HCT116 (cell line): ENCODE measurements around the gene ALDH5A1. TPM values are rescaled to one million over a fixed set of nuclear protein-coding genes. Genes with fewer than 3 reads are reported as not detected.

Source experiments
- ATAC-seq: fragments of 200-7000 bp; cut with Tn5 transposase; 2 replicates; pipeline ENCODE4 v1.9.1; 2020; ENCODE audit warnings: mild to moderate bottlenecking, moderate library complexity
- BruUV-seq: library from RNA; stranded (reverse); fragments of 400-500 nt; replicated peaks from 2 replicates; lab custom pipeline; 2021; lab: Mats Ljungman, UMichigan
- CTCF ChIA-PET: fragments of 300-600 bp; sonication (Branson Sonifier 250); formaldehyde crosslinking; loops from one replicate; lab custom pipeline; 2021; ENCODE audit warnings: antibody characterized with exemption; lab: Charles Lee
- POLR2A ChIA-PET: fragments of 300-600, 350-600 bp; sonication (Branson Sonifier 250); formaldehyde crosslinking; loops from one replicate; lab custom pipeline; 2021; ENCODE audit warnings: antibody characterized with exemption; lab: Charles Lee
- RAD21 ChIA-PET, 2 experiments: fragments of 300-600 bp; sonication (Branson Sonifier 250); formaldehyde crosslinking; loops; one replicate each; lab custom pipeline; 2023; ENCODE audit warnings: low total read pairs in 2 of 2; ENCODE audit not compliant: uncharacterized antibody in 2 of 2, unreplicated experiment in 2 of 2, low non-redundant PET in 1 of 2; lab: Charles Lee
- DNase-seq: peaks from one replicate; pipeline ENCODE4 v3.0.0-alpha.2; 2010; ENCODE audit warnings: low read depth, low spot score
- H2AFZ ChIP-seq: fragments of 200-600 bp; shearing (Covaris generic), sonication (generic); 2 replicates; pipeline ENCODE4 v1.6.1; 2017; ENCODE audit warnings: low read depth, mixed run types, mixed read lengths, antibody characterized with exemption, low read length; ENCODE audit not compliant: poor library complexity, severe bottlenecking
- H3K27ac ChIP-seq: 2 replicates; pipeline ENCODE4 v1.5.1; 2012; ENCODE audit warnings: low read depth, low read length
- H3K27me3 ChIP-seq: fragments of 200-600 bp; sonication (generic); 2 replicates; pipeline ENCODE4 v1.6.1; 2016; ENCODE audit warnings: mixed run types, low read length, mixed read lengths; ENCODE audit not compliant: insufficient read depth
- H3K36me3 ChIP-seq, 2 experiments: fragments of 200-500 bp in 1 of 2; fragments of 200-600 bp in 1 of 2; sonication (Bioruptor generic) in 1 of 2; sonication (generic) in 1 of 2; 2 replicates each; pipeline versions ENCODE4 v1.5.1 to v1.6.1; 2014 to 2016; ENCODE audit warnings: low read length in 2 of 2, inconsistent platforms in 1 of 2, mixed read lengths in 1 of 2, mixed run types in 1 of 2; ENCODE audit not compliant: insufficient read depth in 2 of 2, control insufficient read depth in 1 of 2
- H3K4me1 ChIP-seq, 2 experiments: fragments of 200-600 bp in 1 of 2; sonication (generic) in 1 of 2; 2 replicates each; pipeline versions ENCODE4 v1.5.1 to v1.6.1; 2012 to 2017; ENCODE audit warnings: low read length in 2 of 2, inconsistent platforms in 1 of 2, mild to moderate bottlenecking in 1 of 2, mixed read lengths in 1 of 2, mixed run types in 1 of 2, moderate library complexity in 1 of 2; ENCODE audit not compliant: insufficient read depth in 2 of 2, control insufficient read depth in 1 of 2
- H3K4me2 ChIP-seq: fragments of 200-600 bp; sonication (generic); 2 replicates; pipeline ENCODE4 v1.6.1; 2017; ENCODE audit warnings: mixed run types, low read length, mixed read lengths
- H3K4me3 ChIP-seq, 2 experiments: fragments of 200-600 bp in 1 of 2; sonication (generic) in 1 of 2; replicated peaks in 1 of 2; 2 replicates each; pipeline ENCODE4 v1.5.1; 2011 to 2016; ENCODE audit warnings: low read length in 2 of 2, control low read depth in 1 of 2, low read depth in 1 of 2, mild to moderate bottlenecking in 1 of 2, mixed read lengths in 1 of 2, mixed run types in 1 of 2
- H3K79me2 ChIP-seq: fragments of 200-600 bp; sonication (generic); 2 replicates; pipeline ENCODE4 v1.6.1; 2017; ENCODE audit warnings: mild to moderate bottlenecking, mixed run types, low read length, moderate library complexity, mixed read lengths; ENCODE audit not compliant: insufficient read depth
- H3K9ac ChIP-seq: fragments of 200-600 bp; sonication (generic); 2 replicates; pipeline ENCODE4 v1.6.1; 2016; ENCODE audit warnings: low read length, mixed read lengths
- H3K9me2 ChIP-seq: fragments of 200-600 bp; sonication (generic), shearing (Covaris generic); 2 replicates; pipeline ENCODE4 v1.6.1; 2017; ENCODE audit warnings: mixed run types, mild to moderate bottlenecking, moderate library complexity; ENCODE audit not compliant: insufficient read depth
- H3K9me3 ChIP-seq, 2 experiments: fragments of 200-500 bp in 1 of 2; fragments of 200-600 bp in 1 of 2; sonication (Bioruptor generic) in 1 of 2; sonication (generic) in 1 of 2; 2 replicates each; pipeline ENCODE4 v1.6.1; 2014 to 2017; ENCODE audit warnings: low read length in 2 of 2, mixed read lengths in 2 of 2, inconsistent platforms in 1 of 2, low read depth in 1 of 2, mild to moderate bottlenecking in 1 of 2, mixed run types in 1 of 2, moderate library complexity in 1 of 2; ENCODE audit not compliant: control insufficient read depth in 1 of 2, insufficient read depth in 1 of 2
- H4K20me1 ChIP-seq: fragments of 200-600 bp; sonication (generic), shearing (Covaris generic); 2 replicates; pipeline ENCODE4 v1.6.1; 2017; ENCODE audit warnings: mixed run types, mild to moderate bottlenecking, moderate library complexity; ENCODE audit not compliant: insufficient read depth
- CBX3 ChIP-seq: IDR thresholded peaks from 2 replicates; pipeline ENCODE4 v1.6.1; 2012; ENCODE audit warnings: low read depth
- EZH2 ChIP-seq: fragments of 200-600 bp; sonication (generic); IDR thresholded peaks from 2 replicates; pipeline ENCODE4 v1.6.1; 2017; ENCODE audit warnings: antibody characterized with exemption, mixed run types
- JUND ChIP-seq: IDR thresholded peaks from 2 replicates; pipeline ENCODE4 v1.6.1; 2012
- RAD21 ChIP-seq: IDR thresholded peaks from 2 replicates; pipeline ENCODE4 v1.6.1; 2012; ENCODE audit warnings: low read depth, mild to moderate bottlenecking
- SP1 ChIP-seq: IDR thresholded peaks from 2 replicates; pipeline ENCODE4 v1.6.1; 2012; ENCODE audit warnings: low read depth
- intact Hi-C: fragments of 100-400 bp; cut with micrococcal nuclease; formaldehyde crosslinking; loops from 2 replicates; pipeline ENCODE4 v1.10.0; 2022
- total RNA-seq: library from RNA; stranded (reverse); gene quantifications from one replicate; pipeline ENCODE4 v1.2.1, GENCODE V29; 2021; ENCODE audit not compliant: unreplicated experiment
- TF ChIP-seq, protein P1 (sequence below): IDR thresholded peaks from 2 replicates; pipeline ENCODE4 v1.6.1; 2011; ENCODE audit warnings: mild to moderate bottlenecking, low read length, moderate library complexity; ENCODE audit not compliant: insufficient replicate concordance; ENCODE audit errors: extremely low read depth
- TF ChIP-seq, protein P2 (sequence below), 3 experiments: fragments of 200-600 bp in 1 of 3; sonication (generic) in 1 of 3; IDR thresholded peaks in 2 of 3; conservative IDR thresholded peaks in 1 of 3; 2 replicates each; pipeline ENCODE4 v1.5.1; 2012 to 2017; ENCODE audit warnings: low read depth in 2 of 3, low read length in 2 of 3, antibody characterized with exemption in 1 of 3, borderline replicate concordance in 1 of 3, control low read depth in 1 of 3, mild to moderate bottlenecking in 1 of 3, mixed read lengths in 1 of 3, mixed run types in 1 of 3, moderate library complexity in 1 of 3; ENCODE audit not compliant: insufficient read depth in 1 of 3

Gene ALDH5A1
- total RNA-seq, 1 experiment from 2014 or later, result 10.0 TPM

DNA sequence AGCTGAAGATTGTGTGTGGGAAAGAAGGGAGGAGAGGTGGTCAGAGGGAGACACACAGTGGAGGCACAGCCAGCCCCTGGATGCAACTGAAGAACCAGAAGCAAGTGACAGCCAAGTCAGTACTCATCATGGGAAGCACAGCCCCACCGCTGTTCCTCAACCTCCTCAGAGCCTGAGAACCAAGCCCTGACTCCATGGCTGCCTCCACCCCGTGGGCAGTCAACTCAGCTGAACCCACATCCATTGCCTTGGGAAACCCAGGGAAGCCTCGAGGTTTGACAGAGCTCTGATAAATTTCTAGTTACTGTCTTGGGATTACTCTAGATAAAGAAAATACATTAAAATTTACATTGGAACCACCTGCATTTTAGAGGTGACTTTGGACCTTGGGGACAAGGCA lies 29.6 kb downstream of the ALDH5A1 start (continued):
- TF ChIP-seq, protein P1, sequence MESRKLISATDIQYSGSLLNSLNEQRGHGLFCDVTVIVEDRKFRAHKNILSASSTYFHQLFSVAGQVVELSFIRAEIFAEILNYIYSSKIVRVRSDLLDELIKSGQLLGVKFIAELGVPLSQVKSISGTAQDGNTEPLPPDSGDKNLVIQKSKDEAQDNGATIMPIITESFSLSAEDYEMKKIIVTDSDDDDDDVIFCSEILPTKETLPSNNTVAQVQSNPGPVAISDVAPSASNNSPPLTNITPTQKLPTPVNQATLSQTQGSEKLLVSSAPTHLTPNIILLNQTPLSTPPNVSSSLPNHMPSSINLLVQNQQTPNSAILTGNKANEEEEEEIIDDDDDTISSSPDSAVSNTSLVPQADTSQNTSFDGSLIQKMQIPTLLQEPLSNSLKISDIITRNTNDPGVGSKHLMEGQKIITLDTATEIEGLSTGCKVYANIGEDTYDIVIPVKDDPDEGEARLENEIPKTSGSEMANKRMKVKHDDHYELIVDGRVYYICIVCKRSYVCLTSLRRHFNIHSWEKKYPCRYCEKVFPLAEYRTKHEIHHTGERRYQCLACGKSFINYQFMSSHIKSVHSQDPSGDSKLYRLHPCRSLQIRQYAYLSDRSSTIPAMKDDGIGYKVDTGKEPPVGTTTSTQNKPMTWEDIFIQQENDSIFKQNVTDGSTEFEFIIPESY, result no peak

DNA sequence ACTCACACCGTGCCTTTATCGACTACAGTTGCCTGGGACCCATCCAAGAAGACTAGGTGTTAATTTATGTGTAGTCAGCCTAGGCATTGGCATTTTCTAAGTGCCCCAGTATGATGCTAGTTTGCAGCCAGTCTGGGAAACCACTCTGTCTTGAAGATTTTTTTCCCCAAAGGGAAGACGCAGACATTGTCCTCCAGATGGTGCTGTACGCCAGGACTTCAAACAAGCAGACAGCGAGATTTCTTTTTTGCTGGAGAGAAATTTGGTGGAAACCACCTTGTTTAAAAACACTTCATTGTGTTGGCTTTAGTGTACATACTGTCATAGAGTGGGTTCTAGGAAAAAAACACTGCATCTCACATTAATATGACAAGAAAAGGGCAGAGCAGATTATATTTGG lies 30.0 kb downstream of the ALDH5A1 start:
- ATAC-seq, result no peak; the same call in 1 of the 2 replicates
- Histone ChIP-seq H3K79me2 (no peaks in the 10 kb centered on the region), H3K9ac (no peak overlapping the region), H3K9me2 (no peaks in the 10 kb centered on the region), H3K27ac (no peak overlapping the region), H2AFZ (no peak overlapping the region), H4K20me1 (no peaks in the 10 kb centered on the region), H3K4me3 (no peak overlapping the region), H3K4me1 (no peaks in the 10 kb centered on the region), H3K27me3 (no peaks in the 10 kb centered on the region), H3K36me3 (no peaks in the 10 kb centered on the region), H3K4me2 (no peak overlapping the region), H3K9me3 (no peaks in the 10 kb centered on the region)
- RAD21 ChIA-PET, result no interaction called here
- CTCF ChIA-PET, result interaction anchor here (1.0 to 2.3 kb wide), 4 partner anchors 56 to 493 kb away, joined by 3 to 8 read pairs (median 4); no protein-coding TSS in a partner anchor
- POLR2A ChIA-PET, result no interaction called here
- intact Hi-C loops, result loop anchor here (1.0 to 10.0 kb wide), 4 partner anchors 170 to 546 kb away; no protein-coding TSS in a partner anchor
- peak; percentile 41 for DNase-seq
- TF ChIP-seq, protein P2, sequence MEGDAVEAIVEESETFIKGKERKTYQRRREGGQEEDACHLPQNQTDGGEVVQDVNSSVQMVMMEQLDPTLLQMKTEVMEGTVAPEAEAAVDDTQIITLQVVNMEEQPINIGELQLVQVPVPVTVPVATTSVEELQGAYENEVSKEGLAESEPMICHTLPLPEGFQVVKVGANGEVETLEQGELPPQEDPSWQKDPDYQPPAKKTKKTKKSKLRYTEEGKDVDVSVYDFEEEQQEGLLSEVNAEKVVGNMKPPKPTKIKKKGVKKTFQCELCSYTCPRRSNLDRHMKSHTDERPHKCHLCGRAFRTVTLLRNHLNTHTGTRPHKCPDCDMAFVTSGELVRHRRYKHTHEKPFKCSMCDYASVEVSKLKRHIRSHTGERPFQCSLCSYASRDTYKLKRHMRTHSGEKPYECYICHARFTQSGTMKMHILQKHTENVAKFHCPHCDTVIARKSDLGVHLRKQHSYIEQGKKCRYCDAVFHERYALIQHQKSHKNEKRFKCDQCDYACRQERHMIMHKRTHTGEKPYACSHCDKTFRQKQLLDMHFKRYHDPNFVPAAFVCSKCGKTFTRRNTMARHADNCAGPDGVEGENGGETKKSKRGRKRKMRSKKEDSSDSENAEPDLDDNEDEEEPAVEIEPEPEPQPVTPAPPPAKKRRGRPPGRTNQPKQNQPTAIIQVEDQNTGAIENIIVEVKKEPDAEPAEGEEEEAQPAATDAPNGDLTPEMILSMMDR (IDR thresholded peaks at IDR 0.05 in 2 of 3, conservative IDR thresholded peaks at IDR 0.05 in 1 of 3; ENCODE audit: borderline replicate concordance in 1 of 3, insufficient read depth in 1 of 3, low read depth in 2 of 3, low read length in 2 of 3), result peak; percentile 68 to 74 (median 68)
- TF ChIP-seq CBX3, result no peak
- TF ChIP-seq RAD21, result peak; percentile 85
- TF ChIP-seq JUND, result no peak
- no peak for TF ChIP-seq EZH2
- no peak for TF ChIP-seq SP1
- no TSS peak for BruUV-seq
